ENCODE data around the gene CD244.
"Not testable (repeated sequence)": the region's sequence is repeated elsewhere in the genome, so short reads cannot be mapped to it uniquely, and the experiment has no call there.

The CD244 gene, protein sequence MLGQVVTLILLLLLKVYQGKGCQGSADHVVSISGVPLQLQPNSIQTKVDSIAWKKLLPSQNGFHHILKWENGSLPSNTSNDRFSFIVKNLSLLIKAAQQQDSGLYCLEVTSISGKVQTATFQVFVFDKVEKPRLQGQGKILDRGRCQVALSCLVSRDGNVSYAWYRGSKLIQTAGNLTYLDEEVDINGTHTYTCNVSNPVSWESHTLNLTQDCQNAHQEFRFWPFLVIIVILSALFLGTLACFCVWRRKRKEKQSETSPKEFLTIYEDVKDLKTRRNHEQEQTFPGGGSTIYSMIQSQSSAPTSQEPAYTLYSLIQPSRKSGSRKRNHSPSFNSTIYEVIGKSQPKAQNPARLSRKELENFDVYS

DNA sequence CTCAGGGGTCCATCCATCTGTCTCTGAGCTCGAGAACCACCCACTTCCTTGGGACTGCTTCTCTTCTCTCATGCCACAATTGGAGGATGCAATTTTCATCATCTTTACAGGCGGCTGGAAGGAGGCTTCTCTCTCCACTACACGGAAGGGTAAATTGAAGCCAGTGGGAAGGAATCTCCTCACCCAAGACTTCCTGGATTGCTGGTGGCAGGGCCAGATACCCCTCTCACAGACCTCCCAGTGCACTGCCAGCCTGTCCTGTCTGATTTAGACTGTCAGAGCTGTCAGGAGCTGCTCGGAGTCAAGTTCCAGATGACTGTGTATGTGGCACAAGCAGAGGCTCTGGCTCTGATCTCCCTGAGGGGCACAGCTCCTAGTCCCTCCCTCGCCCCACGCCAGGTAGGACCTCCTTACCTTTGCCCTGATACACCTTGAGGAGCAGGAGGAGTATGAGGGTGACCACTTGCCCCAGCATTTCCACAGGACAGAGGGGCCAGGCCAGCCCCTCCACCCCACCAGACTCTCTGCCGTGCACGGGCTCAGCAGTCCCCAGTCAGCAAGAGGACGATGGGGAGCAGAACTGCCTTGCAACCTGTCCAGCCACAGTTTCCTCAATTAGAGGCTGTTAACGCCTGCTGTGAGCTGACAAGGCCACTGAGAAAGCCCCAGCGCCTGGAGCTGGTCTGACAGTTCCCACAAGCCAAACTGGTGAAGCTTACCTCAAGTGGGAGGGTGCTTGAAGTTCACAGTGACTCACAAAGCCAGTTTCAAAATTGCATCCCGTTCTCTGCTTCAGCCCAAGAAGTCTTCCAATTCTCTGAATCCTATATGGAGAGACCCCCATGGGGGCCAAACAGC, at the start of gene CD244:
TSS of gene CD244 (minus strand) at position 685 of the 858 bp plus-strand sequence. CDS start at position 475, 210 bp downstream.
- no peak for DNase-seq

DNA sequence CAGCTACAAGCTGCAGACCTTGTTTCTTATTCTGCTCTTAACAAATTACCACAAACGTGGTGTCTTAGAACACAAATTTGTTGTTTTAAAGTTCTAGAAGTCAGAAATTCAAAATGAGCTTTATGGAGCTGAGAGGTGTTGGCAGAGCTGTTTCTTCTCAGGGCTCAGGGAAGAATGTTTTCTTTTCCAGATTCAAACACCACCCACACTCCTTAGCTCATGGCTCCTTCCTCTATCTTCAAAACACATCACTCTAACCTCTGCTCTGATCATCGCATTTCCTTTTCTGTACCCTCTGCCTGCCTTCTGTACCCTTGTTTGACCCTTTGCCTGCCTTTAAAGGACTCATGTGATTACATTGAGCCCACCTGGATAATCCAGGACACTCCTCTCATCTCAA, 49.2 kb upstream of the CD244 start:
- DNase-seq, result no peak

DNA sequence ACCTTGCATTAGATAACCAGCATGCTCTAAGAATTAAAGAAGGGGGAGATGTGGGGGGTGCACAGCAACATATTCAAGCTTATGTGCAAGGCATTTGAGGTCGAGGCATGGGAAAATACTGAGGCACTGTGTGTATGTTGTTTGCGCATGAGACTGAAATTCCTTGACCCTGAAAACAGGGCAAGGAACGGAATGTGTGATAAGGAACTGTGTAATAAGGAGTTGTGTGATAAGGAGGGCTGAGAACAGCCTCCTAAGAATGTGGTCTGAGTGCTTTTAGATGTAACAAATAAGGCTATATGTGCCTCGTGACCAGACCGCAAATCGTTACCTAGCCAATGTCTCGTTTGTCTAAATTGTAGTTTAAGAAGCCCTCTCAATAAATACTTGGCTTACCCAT, 48.8 kb upstream of the CD244 start:
- no peak for DNase-seq

DNA sequence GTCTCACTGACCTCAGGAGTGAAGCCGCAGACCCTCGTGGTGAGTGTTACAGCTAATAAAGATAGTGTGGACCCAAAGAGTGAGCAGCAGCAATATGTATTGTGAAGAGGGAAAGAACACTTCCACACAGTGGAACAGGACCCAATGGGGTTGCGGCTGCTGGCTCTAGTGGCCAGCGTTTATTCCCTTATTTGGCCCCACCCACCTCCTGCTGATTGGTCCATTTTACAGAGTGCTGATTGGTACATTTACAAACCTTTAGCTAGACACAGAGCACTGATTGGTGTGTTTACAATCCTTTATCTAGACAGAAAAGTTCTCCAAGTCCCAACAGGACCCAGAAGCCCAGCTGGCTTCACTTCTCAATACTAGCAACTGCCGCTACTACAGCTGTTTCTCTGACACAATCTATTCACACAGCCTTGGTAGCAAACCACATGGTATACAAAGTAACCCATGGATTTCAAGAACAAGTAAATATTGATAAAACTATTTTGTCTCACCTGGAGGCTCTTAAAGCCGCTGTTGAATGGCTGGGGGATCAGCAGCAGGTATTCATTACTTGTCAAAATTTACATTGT, 47.6 kb upstream of the CD244 start:
- DNase-seq, result no peak

DNA sequence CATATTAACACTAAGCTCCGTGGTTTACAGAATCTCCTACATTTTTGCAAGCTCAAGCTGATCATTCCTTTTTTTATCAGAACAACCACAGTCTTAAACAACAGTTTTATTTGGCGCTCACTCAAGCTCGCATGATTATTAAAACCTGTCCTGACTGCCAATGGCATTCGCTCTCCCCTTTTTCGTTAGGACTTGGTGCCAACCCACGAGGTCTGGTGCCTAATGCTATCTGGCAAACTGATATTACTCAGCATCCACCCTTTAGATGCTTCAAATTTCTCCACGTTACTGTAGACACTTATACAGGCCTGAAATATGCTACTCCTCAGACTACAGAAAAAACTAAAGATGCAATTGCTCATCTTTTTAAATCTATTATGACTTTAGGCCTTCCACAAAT, 45.3 kb upstream of the CD244 start:
- no peak for DNase-seq

DNA sequence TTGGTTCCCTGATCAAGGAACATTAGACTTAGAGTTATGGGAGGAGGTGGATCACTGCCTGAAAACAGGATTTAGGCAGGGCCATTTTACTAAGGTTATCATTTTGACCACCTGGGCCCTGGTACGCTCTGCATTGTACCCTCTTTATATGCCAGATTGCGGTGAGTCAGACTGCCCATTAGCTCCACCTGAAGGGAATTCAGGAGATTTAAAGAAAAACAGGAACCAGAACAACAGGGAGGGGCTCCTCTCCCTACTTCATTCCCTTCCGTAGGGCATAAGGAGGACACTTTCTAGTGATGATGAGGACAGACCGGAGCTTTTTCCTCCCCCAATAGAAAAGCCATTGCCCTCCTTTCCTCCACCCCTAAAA, 42.9 kb upstream of the CD244 start:
- DNase-seq, result no peak

DNA sequence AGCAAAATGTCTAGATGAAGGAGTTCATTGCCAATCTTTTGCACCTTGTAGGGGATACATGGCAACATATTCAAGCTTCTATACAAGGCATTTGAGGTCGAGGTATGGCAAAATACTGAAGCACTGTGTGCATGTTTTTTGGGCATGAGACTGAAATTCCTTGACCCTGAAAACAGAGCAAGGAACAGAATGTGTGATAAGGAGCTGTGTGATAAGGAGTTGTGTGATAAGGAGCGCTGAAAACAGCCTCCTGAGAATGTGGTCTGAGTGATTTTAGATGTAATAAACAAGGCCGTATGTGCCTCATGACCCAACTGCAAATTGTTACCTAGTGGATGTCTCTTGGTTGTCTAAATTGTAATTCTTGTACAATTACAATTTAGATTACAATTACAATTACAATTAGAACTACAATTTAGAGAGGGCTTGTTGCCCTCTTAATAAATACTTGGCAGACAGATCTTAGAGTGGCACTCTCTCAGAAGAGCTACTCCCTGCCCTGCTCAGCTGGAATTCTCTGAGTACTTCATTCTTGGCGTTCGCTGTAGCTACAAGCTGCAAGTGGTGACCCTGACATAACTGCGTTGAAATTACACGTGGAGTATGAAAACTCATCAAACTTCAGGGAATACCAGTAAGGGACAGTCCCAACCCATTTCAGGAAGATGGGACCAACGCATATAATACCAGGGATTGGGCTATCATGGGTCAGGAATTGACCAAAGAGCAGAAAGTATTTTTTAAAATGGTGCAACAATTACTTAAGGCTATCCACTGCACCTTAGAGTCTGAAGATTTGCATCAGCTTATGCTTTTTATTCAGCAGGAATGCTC, 42.3 kb upstream of the CD244 start:
- no peak for DNase-seq

DNA sequence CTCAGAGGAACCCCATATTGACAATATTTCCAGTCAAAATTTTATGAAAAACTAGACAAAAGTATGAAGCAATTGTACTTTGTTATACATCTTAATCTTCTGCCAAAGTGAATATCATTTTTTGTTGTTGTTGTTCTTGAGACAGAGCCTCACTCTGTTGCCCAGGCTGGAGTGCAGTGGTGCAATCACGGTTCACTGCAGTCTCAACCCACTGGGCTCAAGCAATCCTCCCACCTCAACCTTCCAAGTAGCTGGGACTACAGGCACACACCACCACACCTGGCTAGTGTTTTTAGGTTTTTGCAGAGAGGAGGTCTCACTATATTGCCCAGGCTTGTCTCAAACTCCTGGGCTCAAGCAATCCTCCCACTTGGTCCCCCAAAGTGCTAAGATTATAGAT, 39.6 kb upstream of the CD244 start:
- DNase-seq, result not testable (repeated sequence)

DNA sequence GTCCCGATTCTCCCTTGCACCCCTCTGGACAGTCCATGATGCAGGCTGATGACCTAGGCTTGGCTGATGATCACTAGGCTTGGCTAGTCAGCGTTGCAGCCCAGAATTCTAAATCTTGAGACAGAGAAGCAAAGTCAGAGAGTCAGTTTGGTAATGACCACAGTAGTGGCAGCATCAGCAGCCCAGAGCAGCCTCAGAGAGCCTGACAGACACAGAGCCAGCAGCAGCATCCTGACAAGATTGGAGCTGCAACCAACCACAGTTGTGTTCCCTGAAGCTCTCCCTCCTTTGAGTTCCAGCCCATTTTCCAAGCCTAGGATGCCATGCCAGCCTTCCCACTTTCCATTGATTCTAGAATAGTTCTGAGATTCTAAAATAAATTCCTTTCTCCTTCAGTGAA, 39.1 kb upstream of the CD244 start:
- DNase-seq, result no peak

DNA sequence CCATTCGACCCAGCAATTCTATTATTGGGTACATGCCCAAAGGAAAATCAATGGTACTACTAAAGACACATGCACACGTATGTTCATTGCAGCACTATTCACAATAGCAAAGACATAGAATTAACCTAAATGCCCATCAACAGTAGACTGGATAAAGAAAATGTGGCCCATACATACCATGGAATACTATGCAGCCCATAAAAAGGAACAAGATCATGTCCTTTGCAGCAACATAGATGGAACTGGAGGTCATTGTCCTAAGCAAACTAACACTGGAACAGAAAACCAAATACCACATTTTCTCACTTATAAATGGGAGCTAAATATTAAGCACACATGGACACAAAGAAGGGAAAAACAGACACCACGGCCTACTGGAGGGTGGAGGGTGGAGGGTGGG, 38.0 kb upstream of the CD244 start:
- not testable (repeated sequence) for DNase-seq

DNA sequence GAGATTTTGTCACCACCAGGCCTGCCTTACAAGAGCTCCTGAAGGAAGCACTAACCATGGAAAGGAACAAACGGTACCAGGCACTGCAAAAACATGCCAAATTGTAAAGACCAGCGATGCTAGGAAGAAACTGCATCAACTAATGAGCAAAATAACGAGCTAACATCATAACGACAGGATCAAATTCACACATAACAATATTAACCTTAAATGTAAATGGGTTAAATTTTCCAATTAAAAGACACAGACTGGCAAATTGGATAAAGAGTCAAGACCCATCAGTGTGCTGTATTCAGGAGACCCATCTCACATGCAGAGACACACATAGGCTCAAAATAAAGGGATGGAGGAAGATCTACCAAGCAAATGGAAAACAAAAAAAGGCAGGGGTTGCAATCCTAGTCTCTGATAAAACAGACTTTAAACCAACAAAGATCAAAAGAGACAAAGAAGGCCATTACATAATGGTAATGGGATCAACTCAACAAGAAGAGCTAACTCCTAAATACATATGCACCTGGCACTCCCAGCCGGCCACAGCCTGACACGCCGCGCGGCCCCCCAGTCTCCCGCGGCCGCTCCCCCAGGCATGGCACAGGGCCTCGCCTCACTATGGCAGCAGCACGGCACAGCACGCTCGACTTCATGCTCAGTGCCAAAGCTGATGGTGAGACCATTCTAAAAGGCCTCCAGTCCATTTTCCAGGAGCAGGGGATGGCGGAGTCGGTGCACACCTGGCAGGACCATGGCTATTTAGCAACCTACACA, 31.9 kb upstream of the CD244 start:
- not testable (repeated sequence) for DNase-seq

DNA sequence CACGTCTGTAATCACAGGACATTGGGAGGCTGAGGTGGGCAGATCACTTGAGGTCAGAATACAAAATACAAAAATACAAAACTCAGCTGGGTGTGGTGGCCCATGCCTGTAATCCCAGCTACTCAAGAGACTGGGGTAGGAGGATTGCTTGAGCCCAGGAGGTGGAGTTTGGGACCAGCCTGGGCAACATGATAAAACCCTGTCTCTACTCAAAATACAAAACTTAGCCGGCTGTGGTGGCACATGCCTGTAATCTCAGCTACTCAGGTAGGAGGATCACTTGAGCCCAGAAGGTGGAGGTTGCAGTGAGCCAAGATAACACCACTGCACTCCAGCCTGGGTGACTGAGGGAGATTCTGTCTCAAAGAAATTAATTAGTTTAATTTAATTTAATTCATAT, 28.8 kb upstream of the CD244 start:
- no peak for DNase-seq

DNA sequence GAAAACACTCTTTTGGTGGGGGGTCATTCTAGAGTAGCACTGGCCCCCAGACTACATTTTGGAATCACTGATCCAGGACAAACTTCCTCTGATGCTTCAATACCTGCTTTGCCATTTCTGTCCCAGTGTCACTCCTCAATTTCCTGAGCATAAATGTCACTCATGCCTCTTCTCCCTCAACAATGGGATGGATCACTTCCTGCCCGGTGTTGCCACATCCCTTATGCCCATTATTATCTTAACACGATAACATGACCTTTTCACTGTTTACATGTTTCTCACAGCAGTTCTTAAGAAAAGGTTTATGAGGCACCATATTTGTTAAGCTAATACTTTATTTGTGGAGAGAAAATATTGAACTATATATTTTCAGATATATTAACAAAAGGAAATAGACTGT, 26.2 kb upstream of the CD244 start:
- DNase-seq, result no peak

DNA sequence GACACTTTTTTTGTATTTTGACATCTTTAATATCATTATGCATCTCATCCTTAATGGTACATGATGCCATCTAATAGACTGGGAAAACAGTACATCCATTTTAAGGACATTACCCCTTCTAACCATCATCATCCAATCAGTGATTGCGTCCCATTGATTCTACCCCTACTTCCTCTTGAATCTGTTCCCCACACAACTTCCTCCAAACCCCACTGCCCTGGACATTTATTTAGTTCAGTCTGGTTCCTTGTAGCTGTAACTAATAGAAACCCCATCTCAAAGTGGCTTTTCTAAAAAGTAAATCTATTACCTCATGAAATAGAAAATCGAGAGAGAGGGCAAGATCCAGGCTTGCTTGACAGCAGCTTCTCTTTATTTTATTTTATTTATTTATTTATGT, 24.4 kb upstream of the CD244 start:
- no peak for DNase-seq

DNA sequence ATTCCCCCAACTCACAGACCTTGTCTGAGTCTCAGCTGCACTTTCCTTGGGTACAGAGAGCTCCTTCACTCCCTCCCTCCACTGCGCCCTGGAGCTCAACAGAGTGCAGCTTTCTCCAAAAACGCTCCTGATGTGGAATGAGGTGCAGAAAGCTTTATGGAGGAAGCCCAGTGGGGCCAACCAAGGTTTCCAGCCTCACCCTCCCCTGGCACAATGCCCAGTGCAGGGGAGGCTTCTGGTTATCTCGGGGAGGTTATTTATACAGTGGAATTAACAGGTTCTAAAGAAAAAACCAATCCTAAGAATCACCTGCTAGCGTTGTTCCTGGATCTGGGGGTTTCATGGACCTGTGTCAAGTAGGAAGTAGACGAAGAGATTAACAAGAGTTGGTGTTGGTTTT, 22.4 kb upstream of the CD244 start, which contains the start of gene ITLN1:
TSS of gene ITLN1 (minus strand) at position 139 of the 400 bp plus-strand sequence. CDS start 303 bp downstream, outside the sequence.
- no peak for DNase-seq

DNA sequence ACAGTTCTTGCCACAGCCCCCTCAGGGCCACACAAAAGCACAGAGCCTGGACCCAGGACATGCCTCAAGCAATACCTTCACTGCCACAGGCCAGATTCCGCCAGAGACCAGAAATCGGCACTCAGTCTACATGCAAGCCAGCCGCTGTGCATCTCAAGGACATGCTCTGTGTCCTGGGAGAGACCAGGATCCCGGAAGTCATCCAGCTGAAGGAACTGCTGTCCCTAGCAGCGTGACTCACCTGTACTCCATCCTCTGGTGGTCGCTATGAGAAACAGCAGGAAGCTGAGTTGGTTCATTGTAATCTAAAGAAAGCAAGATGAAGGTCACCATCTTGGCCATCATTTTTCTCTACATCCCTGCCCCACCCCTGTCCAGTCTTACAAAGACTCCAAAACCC, 21.9 kb upstream of the CD244 start:
- DNase-seq, result no peak

DNA sequence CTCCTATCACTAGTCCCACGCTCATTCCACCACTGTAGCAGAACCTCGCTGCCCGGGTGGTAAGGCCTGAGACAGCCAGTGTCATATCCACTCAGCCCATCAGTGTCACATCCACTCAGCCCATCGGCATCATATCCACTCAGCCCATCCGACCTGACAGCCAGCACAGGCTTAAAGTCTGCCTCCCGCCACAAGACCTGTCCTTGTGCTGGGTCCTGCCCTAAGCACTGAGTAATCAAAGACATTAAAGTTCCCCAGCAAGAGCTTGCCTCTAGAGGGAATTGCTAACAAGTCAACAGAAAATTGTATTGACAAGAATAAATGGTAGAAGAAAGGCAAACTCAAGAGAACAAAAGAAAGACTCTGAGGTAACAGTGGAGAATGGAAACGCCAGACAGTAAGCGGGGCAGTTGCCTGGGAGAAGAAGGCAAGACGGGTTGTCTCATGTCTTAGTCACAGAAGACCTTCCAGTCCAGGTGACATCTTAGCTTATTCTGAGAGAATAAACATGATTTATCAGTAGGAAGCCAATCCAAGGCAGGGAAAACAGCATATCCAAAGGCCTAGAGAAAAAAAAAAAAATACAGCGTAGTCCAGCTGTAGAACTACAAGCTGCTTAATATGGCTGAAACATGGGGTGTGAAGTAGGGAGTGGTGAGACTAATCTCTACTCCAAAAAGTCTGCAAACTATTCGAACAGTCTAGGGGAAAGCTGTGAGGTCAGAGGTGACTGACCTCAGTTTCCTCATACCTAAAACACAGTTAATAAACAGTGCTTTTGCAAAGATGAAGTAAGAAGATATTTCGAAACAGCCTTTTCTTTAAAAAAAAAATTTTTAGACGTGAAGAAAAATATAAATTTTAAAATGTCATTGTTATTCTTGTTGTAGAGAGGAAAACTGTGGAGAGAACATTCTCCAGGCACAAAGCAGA, 21.2 kb upstream of the CD244 start:
- no peak for DNase-seq

DNA sequence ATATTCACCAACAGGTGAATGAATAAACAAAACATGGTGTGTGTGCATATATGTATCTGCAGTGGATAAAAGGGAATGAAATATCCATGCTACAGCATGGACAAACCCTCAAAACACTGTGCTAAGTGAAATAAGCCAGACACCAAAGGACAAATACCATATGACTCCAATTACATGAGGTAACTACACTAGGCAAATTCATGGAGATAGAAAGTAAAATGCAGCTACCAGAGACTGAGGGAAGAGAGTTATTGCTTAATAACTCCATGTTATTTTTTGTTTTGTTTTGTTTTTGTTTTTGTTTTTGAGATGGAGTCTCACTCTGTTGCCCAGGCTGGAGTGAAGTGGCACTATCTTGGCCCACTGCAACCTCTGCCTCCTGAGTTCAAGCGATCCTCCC, 19.9 kb upstream of the CD244 start:
- no peak for DNase-seq

DNA sequence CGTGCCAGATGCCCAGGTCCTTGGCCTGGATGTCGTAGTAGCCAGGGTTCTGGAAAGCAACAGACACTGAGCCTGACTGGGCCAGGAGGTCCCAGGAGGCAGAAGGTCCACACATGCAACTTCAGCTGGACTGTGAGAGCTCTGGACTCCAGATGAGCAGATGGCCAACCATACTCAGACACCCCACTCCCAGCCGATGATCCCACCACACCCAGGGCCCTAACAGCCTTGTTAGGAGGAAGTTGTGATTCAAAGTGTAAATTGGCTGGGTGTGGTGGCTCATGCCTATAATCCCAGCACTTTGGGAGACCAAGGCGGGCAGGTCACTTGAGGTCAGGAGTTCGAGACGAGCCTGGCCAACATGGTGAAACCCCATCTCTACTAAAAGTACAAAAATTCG, 18.6 kb upstream of the CD244 start:
- DNase-seq, result not testable (repeated sequence)

DNA sequence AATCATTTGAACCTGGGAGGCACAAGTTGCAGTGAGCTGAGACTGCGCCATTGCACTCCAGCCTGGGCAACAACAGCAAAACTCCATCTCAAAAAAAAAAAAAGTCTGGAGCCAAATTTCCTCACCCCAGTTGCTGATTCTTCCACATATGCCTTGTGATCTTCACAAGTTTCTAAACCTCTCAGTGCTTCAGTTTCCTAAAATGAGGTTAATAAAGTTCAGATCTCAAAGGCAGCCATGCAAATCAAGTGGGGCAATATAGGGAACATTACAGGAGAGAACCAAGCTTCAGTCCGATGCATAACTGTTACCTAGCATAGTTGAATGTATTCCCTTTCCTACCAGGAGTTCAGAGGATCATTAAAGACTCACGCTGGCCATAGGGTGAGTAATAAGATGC, 17.5 kb upstream of the CD244 start:
- no peak for DNase-seq

DNA sequence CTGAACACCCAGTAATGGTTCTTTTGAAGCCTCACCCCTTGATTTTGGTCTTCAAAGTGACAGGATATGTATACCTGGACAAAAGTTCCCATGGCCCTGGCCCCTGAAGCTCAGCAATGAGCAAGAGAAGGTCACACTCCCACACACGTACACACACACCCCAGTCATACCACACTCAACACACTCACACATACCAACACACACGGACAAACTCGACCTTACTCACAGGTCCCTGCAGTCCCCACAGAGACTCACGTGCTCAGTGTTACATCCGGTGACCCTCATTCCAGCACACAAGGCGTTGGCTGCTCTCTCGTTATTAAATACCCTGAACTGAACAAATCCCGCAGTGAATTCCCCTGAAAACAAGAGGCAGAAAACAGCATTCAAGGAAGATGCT, 16.4 kb upstream of the CD244 start:
- DNase-seq, result no peak

All from NCI-H1694 (cell line).